PC-9 (cell line): ENCODE measurements around the gene COL25A1.

Experiments
- CTCF ChIP-seq: fragments of 200-600 bp; sonication (generic); conservative IDR thresholded peaks from 2 replicates; pipeline ENCODE4 v1.6.1; 2017; ENCODE audit warnings: mixed run types, antibody characterized with exemption, mild to moderate bottlenecking, moderate library complexity
- EZH2 ChIP-seq: fragments of 200-600 bp; sonication (generic); IDR thresholded peaks from 2 replicates; pipeline ENCODE4 v1.8.0; 2017; ENCODE audit warnings: antibody characterized with exemption, low read depth

GRCh38 chr4:109182696-109183095 lies 119.8 kb downstream of the COL25A1 start:
- TF ChIP-seq CTCF (no peak), EZH2 (no peak)
